Nucleus accumbens (tissue), 56 donors: Measurements from ENCODE around the gene PLAAT5.

Source experiments
- DNase-seq, 56 donors: peaks; one replicate each; lab custom pipeline; 2025; lab: John Stamatoyannopoulos, UW

Gene PLAAT5

GRCh38 chr11:63516109-63516508 lies 25.1 kb upstream of the PLAAT5 start:
- no peak for DNase-seq

GRCh38 chr11:63512816-63513215 lies 21.8 kb upstream of the PLAAT5 start:
- no peak for DNase-seq

GRCh38 chr11:63511048-63511748 lies 20.2 kb upstream of the PLAAT5 start:
- DNase-seq, result peak in 14 of 56 donors; percentile 14 to 62 (median 35)

- DNase-seq, result peak in 54 of 56 donors; percentile 30 to 94 (median 82)
Observed at GRCh38 chr11:63510360-63511047, 19.5 kb upstream of the PLAAT5 start.

- no peak for DNase-seq
Observed at GRCh38 chr11:63508745-63509144, 17.8 kb upstream of the PLAAT5 start.

GRCh38 chr11:63508009-63508408 lies 17.0 kb upstream of the PLAAT5 start:
- peak in 48 of 56 donors; percentile 23 to 84 (median 64) for DNase-seq

GRCh38 chr11:63507511-63507910 lies 16.5 kb upstream of the PLAAT5 start:
- no peak for DNase-seq

GRCh38 chr11:63506876-63507275 lies 15.9 kb upstream of the PLAAT5 start:
- DNase-seq, result no peak

GRCh38 chr11:63505857-63506528 lies 15.0 kb upstream of the PLAAT5 start, which contains the start of gene LGALS12:
LGALS12 (plus strand) TSS chr11:63506084; CDS start chr11:63506459, 375 bp downstream.
- no peak for DNase-seq

GRCh38 chr11:63504933-63505586 lies 14.1 kb upstream of the PLAAT5 start:
- peak in 17 of 56 donors; percentile 7 to 62 (median 24) for DNase-seq

- no peak for DNase-seq
Observed at GRCh38 chr11:63504054-63504453, 13.1 kb upstream of the PLAAT5 start.

GRCh38 chr11:63503492-63503891 lies 12.5 kb upstream of the PLAAT5 start:
- DNase-seq, result no peak

GRCh38 chr11:63502252-63502820 lies 11.4 kb upstream of the PLAAT5 start:
- no peak for DNase-seq

GRCh38 chr11:63501236-63501635 lies 10.3 kb upstream of the PLAAT5 start:
- no peak for DNase-seq

GRCh38 chr11:63499874-63500273 lies 8.9 kb upstream of the PLAAT5 start:
- no peak for DNase-seq

GRCh38 chr11:63494975-63495374 lies 4.0 kb upstream of the PLAAT5 start:
- DNase-seq, result no peak

- no peak for DNase-seq
Observed at GRCh38 chr11:63493127-63493526, 2.2 kb upstream of the PLAAT5 start.

- no peak for DNase-seq
Observed at GRCh38 chr11:63492441-63492840, 1.5 kb upstream of the PLAAT5 start.

- DNase-seq, result no peak
Observed at GRCh38 chr11:63491636-63492372, 837 bp upstream of the PLAAT5 start.

- DNase-seq, result no peak
Observed at GRCh38 chr11:63491240-63491587, 247 bp upstream of the PLAAT5 start.
